ENCODE results near the gene PRKCH. TPM values are rescaled to one million over a fixed set of nuclear protein-coding genes. Genes with fewer than 3 reads are reported as not detected.
"Not testable (repeated sequence)": the region's sequence is repeated elsewhere in the genome, so short reads cannot be mapped to it uniquely, and the experiment has no call there.

Gene PRKCH
- polyA plus RNA-seq, 3 donors, result 3.6 to 6.2 (median 5.4) TPM

DNA sequence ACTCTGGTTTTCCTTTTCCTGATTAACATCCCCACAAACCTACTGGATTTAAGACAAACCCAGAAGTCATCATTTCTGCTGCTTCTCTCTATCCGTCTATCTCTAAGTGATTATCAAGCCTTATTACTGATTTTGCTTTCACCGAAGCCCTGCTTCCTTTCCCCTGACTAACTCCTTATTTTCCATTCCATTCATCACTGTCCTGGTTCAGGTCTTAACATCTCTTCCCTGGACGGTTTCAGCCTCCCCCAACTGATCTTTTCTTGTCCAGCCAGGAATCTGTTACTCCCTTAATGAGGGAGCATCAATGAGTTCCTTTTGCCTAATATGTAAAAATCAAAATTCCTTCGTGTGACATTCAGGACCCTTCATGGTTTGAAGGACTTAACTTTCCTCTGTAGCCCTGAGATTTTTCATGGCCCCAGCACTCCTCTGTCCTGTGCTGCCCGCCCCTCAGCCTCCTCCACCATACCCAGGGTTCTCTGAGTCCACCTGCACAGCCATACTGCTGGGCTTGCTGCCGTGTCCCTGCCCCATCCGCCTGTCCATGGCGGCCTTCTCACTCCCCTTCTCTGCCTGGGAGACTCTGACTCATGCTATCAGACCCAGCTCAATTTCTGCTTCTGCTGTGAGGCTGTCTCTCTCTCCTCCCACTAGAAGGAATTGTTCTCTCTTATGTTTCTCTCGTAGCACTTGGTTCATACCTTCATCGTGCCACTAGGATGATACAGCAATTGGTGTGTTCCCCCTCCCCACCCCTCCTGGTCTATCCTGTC is 206.1 kb downstream of the PRKCH start:
- peaks cover 0 to 3% (median 0%) of the 10 kb centered on the region in 7 donors for H3K9me3 Mint-ChIP-seq
- Histone ChIP-seq H3K9ac (ENCODE audit: insufficient read depth, low read length, poor library complexity, severe bottlenecking) (no peak overlapping the region), H3K27me3 (ENCODE audit: control insufficient read depth in 2 of 2, insufficient read depth in 2 of 2, low read length in 2 of 2) (no peaks in the 10 kb centered on the region), H3K36me3 (replicated peaks in 1 of 2; ENCODE audit: control insufficient read depth in 1 of 2, insufficient read depth in 2 of 2, low read length in 2 of 2) (peaks cover 0 to 11% of the 10 kb centered on the region in 2 donors), H3K4me1 (ENCODE audit: control insufficient read depth in 1 of 2, insufficient read depth in 2 of 2, low read length in 2 of 2) (peaks cover 12 to 15% of the 10 kb centered on the region in 2 donors), H3K9me3 (replicated peaks in 1 of 2; ENCODE audit: control insufficient read depth in 1 of 2, insufficient read depth in 1 of 2, low read length in 2 of 2) (no peaks in the 10 kb centered on the region), H4K20me1 (ENCODE audit: insufficient read depth, low read length) (no peaks in the 10 kb centered on the region), H3K79me2 (ENCODE audit: insufficient read depth, low read length) (no peaks in the 10 kb centered on the region), H3K4me3 (replicated peaks in 1 of 3; ENCODE audit: low read depth in 2 of 3, low read length in 3 of 3) (no peak overlapping the region), H3K4me2 (replicated peaks; ENCODE audit: extremely low read depth, low read length, poor library complexity, severe bottlenecking) (no peak overlapping the region), H3K27ac (ENCODE audit: low read depth in 1 of 2, low read length in 2 of 2) (no peak overlapping the region), H2AFZ (ENCODE audit: insufficient read depth, low read depth, low read length, poor library complexity, severe bottlenecking) (no peak overlapping the region)
- WGBS (ENCODE audit: insufficient coverage), result 57% methylated on average over 7 of the region's 10 CpGs
- DNase-seq, result peak in 2 of 3 donors; percentile 32 to 43
- peaks cover 40% of the 10 kb centered on the region for H3K4me1 Mint-ChIP-seq
- TF ChIP-seq, protein P1, sequence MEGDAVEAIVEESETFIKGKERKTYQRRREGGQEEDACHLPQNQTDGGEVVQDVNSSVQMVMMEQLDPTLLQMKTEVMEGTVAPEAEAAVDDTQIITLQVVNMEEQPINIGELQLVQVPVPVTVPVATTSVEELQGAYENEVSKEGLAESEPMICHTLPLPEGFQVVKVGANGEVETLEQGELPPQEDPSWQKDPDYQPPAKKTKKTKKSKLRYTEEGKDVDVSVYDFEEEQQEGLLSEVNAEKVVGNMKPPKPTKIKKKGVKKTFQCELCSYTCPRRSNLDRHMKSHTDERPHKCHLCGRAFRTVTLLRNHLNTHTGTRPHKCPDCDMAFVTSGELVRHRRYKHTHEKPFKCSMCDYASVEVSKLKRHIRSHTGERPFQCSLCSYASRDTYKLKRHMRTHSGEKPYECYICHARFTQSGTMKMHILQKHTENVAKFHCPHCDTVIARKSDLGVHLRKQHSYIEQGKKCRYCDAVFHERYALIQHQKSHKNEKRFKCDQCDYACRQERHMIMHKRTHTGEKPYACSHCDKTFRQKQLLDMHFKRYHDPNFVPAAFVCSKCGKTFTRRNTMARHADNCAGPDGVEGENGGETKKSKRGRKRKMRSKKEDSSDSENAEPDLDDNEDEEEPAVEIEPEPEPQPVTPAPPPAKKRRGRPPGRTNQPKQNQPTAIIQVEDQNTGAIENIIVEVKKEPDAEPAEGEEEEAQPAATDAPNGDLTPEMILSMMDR (IDR thresholded peaks at IDR 0.05), result no peak
- no peaks in the 10 kb centered on the region for H3K27me3 Mint-ChIP-seq (ENCODE audit: low read depth in 3 of 3)
- H3K4me3 Mint-ChIP-seq, result peak overlapping the region; percentile 14 to 48
- H3K36me3 Mint-ChIP-seq, result peaks cover 30 to 32% of the 10 kb centered on the region in 2 donors
- H3K27ac Mint-ChIP-seq, result peak overlapping the region in 6 of 7 donors; percentile 39 to 81 (median 72)
- intact Hi-C loops (cut with micrococcal nuclease), result loop anchor here (5.0 kb wide), 2 partner anchors 35 to 50 kb away; no protein-coding TSS in a partner anchor

- H3K27ac Mint-ChIP-seq, result peak overlapping the region in 4 of 7 donors; percentile 8 to 84 (median 78)
Measured at GRCh38 chr14:61528591-61529021, 207.2 kb downstream of the PRKCH start.

GRCh38 chr14:61529360-61529759 is 208.0 kb downstream of the PRKCH start:
- H3K27ac ChIP-seq (ENCODE audit: low read depth in 1 of 2, low read length in 2 of 2); H3K27me3 ChIP-seq (ENCODE audit: control insufficient read depth in 2 of 2, insufficient read depth in 2 of 2, low read length in 2 of 2); H3K27me3 Mint-ChIP-seq (ENCODE audit: low read depth in 3 of 3); H3K4me2 ChIP-seq (replicated peaks; ENCODE audit: extremely low read depth, low read length, poor library complexity, severe bottlenecking); H3K4me3 Mint-ChIP-seq; H3K4me3 ChIP-seq (replicated peaks in 1 of 3; ENCODE audit: low read depth in 2 of 3, low read length in 3 of 3); H2AFZ ChIP-seq (ENCODE audit: insufficient read depth, low read depth, low read length, poor library complexity, severe bottlenecking); DNase-seq; H3K9me3 ChIP-seq (replicated peaks in 1 of 2; ENCODE audit: control insufficient read depth in 1 of 2, insufficient read depth in 1 of 2, low read length in 2 of 2); H3K79me2 ChIP-seq (ENCODE audit: insufficient read depth, low read length); H4K20me1 ChIP-seq (ENCODE audit: insufficient read depth, low read length); H3K9me3 Mint-ChIP-seq; H3K27ac Mint-ChIP-seq; H3K9ac ChIP-seq (ENCODE audit: insufficient read depth, low read length, poor library complexity, severe bottlenecking): not testable (repeated sequence)
- Mint-ChIP-seq H3K4me1 (peaks cover 47% of the 10 kb centered on the region), H3K36me3 (peaks cover 33 to 40% of the 10 kb centered on the region in 2 donors)
- WGBS (ENCODE audit: insufficient coverage), result no CpG with 5 or more reads among the region's 5 CpGs
- H3K36me3 ChIP-seq (replicated peaks in 1 of 2; ENCODE audit: control insufficient read depth in 1 of 2, insufficient read depth in 2 of 2, low read length in 2 of 2), result peaks cover 0 to 15% of the 10 kb centered on the region in 2 donors
- intact Hi-C loops (cut with micrococcal nuclease), result loop anchor here (5.0 kb wide), 2 partner anchors 37 to 52 kb away; no protein-coding TSS in a partner anchor
- peaks cover 14 to 19% of the 10 kb centered on the region in 2 donors for H3K4me1 ChIP-seq (ENCODE audit: control insufficient read depth in 1 of 2, insufficient read depth in 2 of 2, low read length in 2 of 2)

More at GRCh38 chr14:61528591-61529021, 207.2 kb downstream of the PRKCH start:
- H3K4me2 ChIP-seq (replicated peaks; ENCODE audit: extremely low read depth, low read length, poor library complexity, severe bottlenecking), result no peak overlapping the region
- H4K20me1 ChIP-seq (ENCODE audit: insufficient read depth, low read length), result no peaks in the 10 kb centered on the region
- H3K9me3 Mint-ChIP-seq, result peaks cover 0 to 3% (median 0%) of the 10 kb centered on the region in 7 donors
- peaks cover 12 to 15% of the 10 kb centered on the region in 2 donors for H3K4me1 ChIP-seq (ENCODE audit: control insufficient read depth in 1 of 2, insufficient read depth in 2 of 2, low read length in 2 of 2)
- DNase-seq, result peak in 2 of 3 donors; percentile 25 to 27
- TF ChIP-seq, protein P1 (IDR thresholded peaks at IDR 0.05), result no peak
- no peak overlapping the region for H3K4me3 ChIP-seq (replicated peaks in 1 of 3; ENCODE audit: low read depth in 2 of 3, low read length in 3 of 3)
- no peak overlapping the region for H3K4me3 Mint-ChIP-seq
- H3K27me3 Mint-ChIP-seq (ENCODE audit: low read depth in 3 of 3), result no peaks in the 10 kb centered on the region
- no peak overlapping the region for H3K9ac ChIP-seq (ENCODE audit: insufficient read depth, low read length, poor library complexity, severe bottlenecking)
- no peaks in the 10 kb centered on the region for H3K9me3 ChIP-seq (replicated peaks in 1 of 2; ENCODE audit: control insufficient read depth in 1 of 2, insufficient read depth in 1 of 2, low read length in 2 of 2)
- intact Hi-C loops (cut with micrococcal nuclease), result loop anchor here (5.0 kb wide), 2 partner anchors 36 to 51 kb away; no protein-coding TSS in a partner anchor
- 43% methylated on average over 7 of the region's 9 CpGs for WGBS (ENCODE audit: insufficient coverage)
- no peak overlapping the region for H2AFZ ChIP-seq (ENCODE audit: insufficient read depth, low read depth, low read length, poor library complexity, severe bottlenecking)
- peaks cover 0 to 15% of the 10 kb centered on the region in 2 donors for H3K36me3 ChIP-seq (replicated peaks in 1 of 2; ENCODE audit: control insufficient read depth in 1 of 2, insufficient read depth in 2 of 2, low read length in 2 of 2)
- H3K27ac ChIP-seq (ENCODE audit: low read depth in 1 of 2, low read length in 2 of 2), result no peak overlapping the region
- peaks cover 35 to 38% of the 10 kb centered on the region in 2 donors for H3K36me3 Mint-ChIP-seq
- peaks cover 42% of the 10 kb centered on the region for H3K4me1 Mint-ChIP-seq
- no peaks in the 10 kb centered on the region for H3K79me2 ChIP-seq (ENCODE audit: insufficient read depth, low read length)
- no peaks in the 10 kb centered on the region for H3K27me3 ChIP-seq (ENCODE audit: control insufficient read depth in 2 of 2, insufficient read depth in 2 of 2, low read length in 2 of 2)

Measured in CD14-positive monocyte (primary cell).